Prostate gland (tissue), 2 donors: ENCODE data around the gene HOXD9. TPM values are rescaled to one million over a fixed set of nuclear protein-coding genes. Genes with fewer than 3 reads are reported as not detected.

Source experiments
- DNase-seq: peaks from one replicate; pipeline ENCODE4 v3.0.0-alpha.2; 2019; ENCODE audit warnings: low spot score
- H3K27ac ChIP-seq, 2 donors: fragments of 200-600 bp; sonication (generic); 2 replicates each; pipeline ENCODE4 v1.5.1; 2017 to 2019
- H3K27me3 ChIP-seq: fragments of 200-600 bp; sonication (generic); replicated peaks from 2 replicates; pipeline ENCODE4 v1.5.1; 2019; ENCODE audit not compliant: insufficient read depth
- H3K36me3 ChIP-seq, 2 donors: fragments of 200-600 bp; sonication (generic); 1 replicate in 1 of 2; 2 replicates in 1 of 2; pipeline versions ENCODE4 v1.5.1 to v1.8.1; 2017 to 2019
- H3K4me1 ChIP-seq: fragments of 200-600 bp; sonication (generic); replicated peaks from 2 replicates; pipeline ENCODE4 v1.5.1; 2019
- H3K4me3 ChIP-seq, 2 donors: fragments of 200-600 bp; sonication (generic); 2 replicates each; pipeline ENCODE4 v1.5.1; 2017 to 2019
- H3K9me3 ChIP-seq: fragments of 200-600 bp; sonication (generic); 2 replicates; pipeline ENCODE4 v1.5.1; 2017
- CTCF ChIP-seq, 4 experiments: fragments of 200-600 bp in 2 of 4; fragments of 450-650 bp in 2 of 4; sonication (generic) in 2 of 4; IDR thresholded peaks; 1 replicate in 3 of 4; 2 replicates in 1 of 4; pipeline ENCODE4 v1.5.1; 2016 to 2019; ENCODE audit warnings: antibody characterized with exemption in 4 of 4, mild to moderate bottlenecking in 2 of 4, moderate library complexity in 2 of 4
- POLR2A ChIP-seq: fragments of 450-650 bp; IDR thresholded peaks from one replicate; pipeline ENCODE4 v1.6.1; 2016; ENCODE audit warnings: antibody characterized with exemption, mild to moderate bottlenecking
- POLR2AphosphoS5 ChIP-seq: sonication (generic); formaldehyde crosslinking; IDR thresholded peaks from one replicate; pipeline ENCODE4 v1.6.1; 2017; ENCODE audit warnings: antibody characterized with exemption
- WGBS: methylation state at CpG from one replicate; pipeline ENCODE4 v1.1.5; 2018; 5-methylcytosine and 5-hydroxymethylcytosine counted together
- intact Hi-C: fragments of 100-400 bp; cut with DNase I; formaldehyde crosslinking; loops from one replicate; pipeline ENCODE4 v1.14.2; 2022
- total RNA-seq, 2 donors: library from RNA; depleted of rRNA; stranded (reverse); fragments of >200 nt; gene quantifications; one replicate each; pipeline ENCODE4 v1.1.0, GENCODE V29; 2016

HOXD9 gene
- total RNA-seq, 2 donors from 2014 or later, result 5.9 to 29.1 TPM

GRCh38 chr2:176079831-176080539, 42.5 kb upstream of the HOXD9 start:
- Histone ChIP-seq H3K36me3 (no peaks in the 10 kb centered on the region), H3K27ac (peak overlapping the region; percentile 77 to 82), H3K4me3 (peak overlapping the region; percentile 12 to 33), H3K9me3 (no peaks in the 10 kb centered on the region), H3K27me3 (peaks cover 28% of the 10 kb centered on the region), H3K4me1 (no peaks in the 10 kb centered on the region)
- intact Hi-C loops, result loop anchor here (5.0 kb wide), 1 partner anchor 78 kb away; the partner anchor contains the start of gene LNPK
- DNase-seq, result no peak
- TF ChIP-seq POLR2AphosphoS5 (no peak), CTCF (IDR thresholded peaks at IDR 0.05) (peak; percentile 64 to 94 (median 80)), POLR2A (no peak)
- WGBS, result 6% methylated on average over 66 of the region's 86 CpGs

GRCh38 chr2:176080540-176081375, 41.8 kb upstream of the HOXD9 start:
- no peaks in the 10 kb centered on the region for H3K9me3 ChIP-seq
- no peak for DNase-seq
- TF ChIP-seq POLR2AphosphoS5 (peak; percentile 19), CTCF (IDR thresholded peaks at IDR 0.05) (peak in 1 of 4 experiments; percentile 26), POLR2A (peak; percentile 82)
- intact Hi-C loops, result no loop called here
- no peaks in the 10 kb centered on the region for H3K36me3 ChIP-seq
- H3K27ac ChIP-seq, result peak overlapping the region; percentile 77 to 82
- H3K4me1 ChIP-seq, result no peaks in the 10 kb centered on the region
- 13% methylated on average over 61 of the region's 68 CpGs for WGBS
- H3K4me3 ChIP-seq, result peak overlapping the region; percentile 12 to 33
- peaks cover 32% of the 10 kb centered on the region for H3K27me3 ChIP-seq

GRCh38 chr2:176081376-176081836, 41.1 kb upstream of the HOXD9 start:
- H3K4me3 ChIP-seq, result peak overlapping the region; percentile 20 to 33
- WGBS, result 18% methylated on average over 17 of the region's 17 CpGs
- no peak for TF ChIP-seq POLR2A
- TF ChIP-seq POLR2AphosphoS5, result no peak
- TF ChIP-seq CTCF (IDR thresholded peaks at IDR 0.05), result no peak
- intact Hi-C loops, result no loop called here
- DNase-seq, result no peak
- no peaks in the 10 kb centered on the region for H3K4me1 ChIP-seq
- no peaks in the 10 kb centered on the region for H3K9me3 ChIP-seq
- peaks cover 32% of the 10 kb centered on the region for H3K27me3 ChIP-seq
- H3K36me3 ChIP-seq, result no peaks in the 10 kb centered on the region
- H3K27ac ChIP-seq, result peak overlapping the region; percentile 77 to 82

GRCh38 chr2:176081837-176082524, 40.5 kb upstream of the HOXD9 start:
- no peak for DNase-seq
- Histone ChIP-seq H3K27me3 (peaks cover 28% of the 10 kb centered on the region), H3K4me3 (peak overlapping the region; percentile 20 to 33), H3K27ac (peak overlapping the region; percentile 77 to 82), H3K4me1 (no peaks in the 10 kb centered on the region), H3K36me3 (no peaks in the 10 kb centered on the region), H3K9me3 (no peaks in the 10 kb centered on the region)
- TF ChIP-seq CTCF (IDR thresholded peaks at IDR 0.05) (no peak), POLR2AphosphoS5 (no peak), POLR2A (no peak)
- WGBS, result 8% methylated on average over 61 of the region's 62 CpGs
- intact Hi-C loops, result no loop called here
